LNCaP clone FGC (cell line): ENCODE measurements around the gene ZBED4.
"Not testable (repeated sequence)": the region's sequence is repeated elsewhere in the genome, so short reads cannot be mapped to it uniquely, and the experiment has no call there.

Experiments used
- DNase-seq: peaks from one replicate; pipeline ENCODE4 v3.0.0-alpha.2; 2011; ENCODE audit warnings: low read depth
- H3K4me3 ChIP-seq: 2 replicates; pipeline ENCODE4 v1.5.1; 2011; ENCODE audit warnings: mild to moderate bottlenecking, low read depth, low read length, control low read depth
- TF ChIP-seq, protein P1 (sequence below): IDR thresholded peaks from 2 replicates; pipeline ENCODE4 v1.5.1; 2012; ENCODE audit warnings: mild to moderate bottlenecking; ENCODE audit not compliant: control insufficient read depth, insufficient read depth; ENCODE audit errors: extremely low read depth

Gene ZBED4

DNA sequence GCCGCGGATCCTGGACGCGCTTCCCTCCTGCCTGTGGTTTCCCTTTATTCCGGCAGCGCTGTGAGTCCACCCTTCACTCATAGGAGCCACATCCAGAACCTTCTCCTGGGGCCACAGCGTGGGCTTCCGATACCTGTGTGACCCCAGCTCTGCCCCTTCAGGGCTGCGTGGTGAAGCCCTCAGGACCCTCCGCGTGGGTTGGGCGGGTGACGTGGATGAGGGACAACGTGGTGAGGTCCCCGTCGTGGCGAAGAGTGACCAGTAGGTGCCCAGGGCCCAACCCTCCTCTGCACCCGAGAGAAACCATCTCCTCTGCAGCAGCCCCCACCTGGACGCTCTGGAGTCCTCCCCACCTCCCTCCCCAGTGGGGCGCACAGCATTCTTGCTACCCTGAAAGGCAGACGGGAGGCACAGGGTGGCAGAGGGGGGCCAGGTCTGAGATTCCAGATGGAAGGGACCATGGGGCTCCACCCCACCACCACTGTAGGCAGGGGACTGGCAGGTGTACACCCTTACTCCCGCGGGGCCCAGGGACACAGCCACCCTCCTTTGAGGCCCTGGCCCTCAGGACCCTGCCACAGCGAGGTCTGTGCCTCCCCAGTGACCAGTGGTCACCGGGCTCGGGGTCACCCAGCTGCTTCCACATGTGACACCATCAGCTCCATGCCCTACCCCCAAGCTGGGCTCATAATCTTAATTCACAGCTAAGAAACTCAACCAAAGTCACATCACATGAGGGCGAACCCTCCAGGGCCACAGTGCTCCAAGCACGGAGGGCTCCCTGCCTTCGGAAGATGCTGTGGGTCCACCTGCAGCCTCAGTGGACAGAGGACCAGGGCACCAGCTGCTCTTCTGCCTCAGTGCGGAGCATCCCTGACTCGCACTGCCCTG lies 3.4 kb upstream of the ZBED4 start:
- no peak overlapping the region for H3K4me3 ChIP-seq
- TF ChIP-seq, protein P1, sequence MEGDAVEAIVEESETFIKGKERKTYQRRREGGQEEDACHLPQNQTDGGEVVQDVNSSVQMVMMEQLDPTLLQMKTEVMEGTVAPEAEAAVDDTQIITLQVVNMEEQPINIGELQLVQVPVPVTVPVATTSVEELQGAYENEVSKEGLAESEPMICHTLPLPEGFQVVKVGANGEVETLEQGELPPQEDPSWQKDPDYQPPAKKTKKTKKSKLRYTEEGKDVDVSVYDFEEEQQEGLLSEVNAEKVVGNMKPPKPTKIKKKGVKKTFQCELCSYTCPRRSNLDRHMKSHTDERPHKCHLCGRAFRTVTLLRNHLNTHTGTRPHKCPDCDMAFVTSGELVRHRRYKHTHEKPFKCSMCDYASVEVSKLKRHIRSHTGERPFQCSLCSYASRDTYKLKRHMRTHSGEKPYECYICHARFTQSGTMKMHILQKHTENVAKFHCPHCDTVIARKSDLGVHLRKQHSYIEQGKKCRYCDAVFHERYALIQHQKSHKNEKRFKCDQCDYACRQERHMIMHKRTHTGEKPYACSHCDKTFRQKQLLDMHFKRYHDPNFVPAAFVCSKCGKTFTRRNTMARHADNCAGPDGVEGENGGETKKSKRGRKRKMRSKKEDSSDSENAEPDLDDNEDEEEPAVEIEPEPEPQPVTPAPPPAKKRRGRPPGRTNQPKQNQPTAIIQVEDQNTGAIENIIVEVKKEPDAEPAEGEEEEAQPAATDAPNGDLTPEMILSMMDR, result no peak
- DNase-seq, result no peak

DNA sequence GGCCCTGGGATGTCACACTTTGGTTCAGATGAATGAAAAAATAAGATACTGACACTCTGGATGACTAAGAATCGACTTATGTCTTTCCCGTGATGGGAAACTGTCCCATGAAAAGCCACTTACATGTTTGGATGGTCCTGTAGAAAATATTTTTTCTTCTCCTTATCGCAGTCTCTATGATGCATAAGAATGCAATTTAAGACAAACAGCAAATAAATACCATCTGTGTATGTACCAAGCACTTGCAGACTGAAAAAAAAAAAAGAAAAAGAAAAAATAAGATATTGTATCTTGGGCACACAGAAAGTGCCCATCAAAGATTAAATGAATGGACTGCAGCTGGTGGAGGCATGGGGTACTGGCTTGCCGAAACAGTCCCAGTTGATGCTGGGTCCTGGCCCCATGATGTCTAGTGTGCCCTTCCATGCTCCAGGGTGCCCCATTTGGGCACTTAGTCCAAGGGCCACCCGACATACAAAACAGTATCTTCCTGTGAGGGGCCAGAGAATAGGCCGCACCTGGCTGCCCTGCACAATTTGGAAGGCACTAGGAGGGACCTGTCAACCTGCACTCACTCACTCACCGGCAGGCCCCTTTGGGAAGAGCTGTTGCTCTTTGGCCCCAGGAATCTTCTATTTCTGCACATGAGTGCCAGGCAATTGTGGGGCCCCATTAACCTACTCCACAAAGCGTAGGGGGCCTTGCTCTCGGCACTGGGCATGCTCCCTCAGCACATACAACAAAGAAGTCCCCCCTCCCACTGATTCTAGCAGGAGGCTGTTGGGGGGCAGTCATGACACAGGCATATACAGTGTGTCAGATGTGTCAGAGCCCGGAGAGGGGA lies 2.5 kb upstream of the ZBED4 start:
- no peak overlapping the region for H3K4me3 ChIP-seq
- TF ChIP-seq, protein P1, result no peak
- no peak for DNase-seq

DNA sequence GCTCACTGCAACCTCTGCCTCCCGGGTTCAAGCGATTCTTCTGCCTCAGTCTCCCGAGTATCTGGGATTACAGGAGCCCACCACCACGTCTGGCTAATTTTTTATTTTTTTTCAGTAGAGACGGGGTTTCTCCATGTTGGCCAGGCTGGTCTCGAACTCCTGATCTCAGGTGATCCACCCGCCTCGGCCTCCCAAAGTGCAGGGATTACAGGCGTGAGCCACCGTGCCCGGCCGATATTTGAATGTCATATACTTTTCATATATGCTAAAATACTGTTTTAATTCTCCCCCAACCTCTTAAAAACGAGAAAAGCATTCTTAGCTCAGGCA lies 1.1 kb upstream of the ZBED4 start:
- DNase-seq, result not testable (repeated sequence)
- peak overlapping the region; percentile 66 for H3K4me3 ChIP-seq

GRCh38 chr22:49853981-49854831 lies 562 bp downstream of the ZBED4 start:
- TF ChIP-seq, protein P1, result no peak
- no peak for DNase-seq
- H3K4me3 ChIP-seq, result peak overlapping the region; percentile 84

DNA sequence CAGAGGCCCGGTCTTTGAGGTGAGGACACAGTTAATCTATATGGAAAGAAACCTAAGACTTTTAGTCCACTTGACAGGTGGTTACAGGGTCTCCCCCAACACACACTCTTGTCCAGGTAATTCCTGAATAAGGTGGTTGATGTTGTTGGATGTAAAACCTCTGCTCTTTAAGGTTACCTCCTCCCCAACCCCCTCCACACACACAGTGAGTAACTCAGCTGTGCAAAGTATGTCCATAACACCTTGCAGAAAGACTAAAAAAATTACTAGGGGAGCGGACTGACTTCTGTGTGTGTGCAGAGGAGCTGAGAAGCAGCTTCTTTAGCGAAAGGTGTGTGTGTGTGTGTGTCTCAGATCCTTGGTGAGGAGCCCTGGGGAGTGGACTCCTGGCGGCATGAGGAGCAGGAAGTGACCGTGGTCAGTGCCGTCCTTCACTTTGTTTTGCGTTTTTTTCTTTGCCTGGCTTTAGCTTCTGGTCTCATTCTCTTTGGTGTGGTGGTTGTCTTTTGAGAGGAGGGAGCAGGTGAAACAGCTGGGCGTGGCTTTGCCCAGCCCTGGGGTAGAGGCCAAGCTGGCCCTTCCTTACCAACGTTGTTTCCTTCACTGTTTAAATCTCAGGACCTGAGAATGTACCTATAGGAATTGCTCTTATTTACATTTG lies 1.7 kb downstream of the ZBED4 start:
- peak; percentile 63 for DNase-seq

GRCh38 chr22:49856343-49856742 lies 2.7 kb downstream of the ZBED4 start:
- TF ChIP-seq, protein P1, result no peak
- peak overlapping the region; percentile 84 for H3K4me3 ChIP-seq
- no peak for DNase-seq

More for the DNA sequence above, 1.7 kb downstream of the ZBED4 start:
- TF ChIP-seq, protein P1, result no peak
- peak overlapping the region; percentile 84 for H3K4me3 ChIP-seq
